HG03025 (cell line): ENCODE data around the gene EPB41.
"Not testable (repeated sequence)": the region's sequence is repeated elsewhere in the genome, so short reads cannot be mapped to it uniquely, and the experiment has no call there.

ENCODE experiments used
- ATAC-seq: cut with Tn5 transposase; IDR thresholded peaks from one replicate; pipeline ENCODE4 v1.9.1; 2021; ENCODE audit warnings: mild to moderate bottlenecking, moderate library complexity; ENCODE audit not compliant: unreplicated experiment, low FRiP score

The EPB41 gene

DNA sequence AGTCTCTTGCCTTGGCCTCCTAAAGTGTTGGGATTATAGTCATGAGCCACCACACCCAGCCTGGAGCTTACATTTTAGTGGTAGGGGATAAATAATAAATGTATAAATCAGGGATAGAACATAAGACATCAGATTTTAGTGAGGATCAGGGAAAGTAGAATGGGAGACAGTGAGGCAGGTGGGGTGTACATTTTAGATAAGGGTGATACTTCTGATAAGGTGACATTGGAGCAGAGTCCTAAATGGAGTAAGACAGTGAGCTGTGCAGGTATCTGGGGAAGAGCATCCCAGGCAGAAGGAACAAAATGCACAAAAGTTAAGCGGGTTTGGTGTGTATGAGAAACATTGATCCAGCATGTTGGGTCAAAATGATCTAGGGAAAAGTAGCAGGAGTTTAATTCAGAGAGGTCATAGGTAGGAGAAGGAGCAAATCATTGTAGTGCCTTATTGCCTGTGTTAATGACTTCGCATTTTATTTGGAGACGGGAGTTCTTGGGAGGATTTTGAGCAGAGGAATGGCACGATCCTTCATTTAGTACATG lies 11.1 kb downstream of the EPB41 start:
- ATAC-seq: no peak

- no peak for ATAC-seq
Measured at GRCh38 chr1:28926629-28927265, 12.4 kb downstream of the EPB41 start.

- ATAC-seq: no peak
Measured at GRCh38 chr1:28927266-28927647, 12.9 kb downstream of the EPB41 start.

DNA sequence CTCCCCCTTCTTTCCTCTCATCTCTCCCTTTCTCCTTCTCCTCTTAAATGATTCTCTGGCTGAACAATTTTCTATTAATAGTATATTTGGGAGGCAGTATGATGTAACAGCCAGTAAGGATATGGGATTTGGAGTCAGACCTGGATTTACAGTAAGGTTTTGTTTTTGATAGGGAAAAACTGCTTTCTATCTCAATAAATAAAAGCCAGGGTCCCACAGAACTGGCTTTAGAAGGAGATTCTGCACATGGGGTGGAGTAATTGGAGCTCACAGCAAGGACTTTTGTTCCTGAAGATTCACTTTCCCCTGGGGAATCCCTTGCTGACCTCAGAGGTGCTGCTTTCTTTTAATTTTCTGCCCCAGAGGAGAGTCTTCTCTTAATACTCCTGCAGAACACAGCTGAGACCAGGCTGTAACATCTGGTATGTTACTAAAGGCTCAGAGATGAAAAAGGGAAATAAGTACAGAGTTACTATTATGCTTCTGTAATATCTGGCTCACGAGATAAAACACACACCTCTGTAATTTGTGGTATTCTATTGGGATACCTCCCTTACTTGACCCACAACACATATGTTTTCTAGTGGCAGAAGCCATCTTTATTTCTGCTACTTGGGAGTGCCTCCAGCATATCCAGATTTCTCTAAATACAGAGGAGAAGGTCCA lies 13.4 kb downstream of the EPB41 start:
- ATAC-seq: no peak

GRCh38 chr1:28928314-28928941 lies 14.1 kb downstream of the EPB41 start:
- no peak for ATAC-seq

DNA sequence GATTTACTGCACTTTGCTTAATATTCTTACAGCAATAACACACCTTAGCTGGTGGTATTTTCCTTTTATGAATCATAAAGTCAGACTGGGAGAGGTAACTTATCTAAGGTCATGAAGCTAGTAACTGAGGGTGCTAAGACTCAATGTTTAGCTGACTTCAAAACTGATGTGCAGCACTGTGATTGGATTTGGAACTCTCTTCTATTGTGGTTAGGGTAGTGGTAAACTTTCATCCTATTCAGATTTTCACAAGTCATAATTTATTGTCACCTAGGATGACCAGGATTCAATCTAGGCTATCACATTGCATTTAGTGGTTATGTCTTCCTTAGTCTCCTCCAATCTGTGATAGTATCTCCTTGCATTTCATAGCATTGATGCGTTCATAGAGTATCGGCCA lies 18.9 kb downstream of the EPB41 start:
- no peak for ATAC-seq

DNA sequence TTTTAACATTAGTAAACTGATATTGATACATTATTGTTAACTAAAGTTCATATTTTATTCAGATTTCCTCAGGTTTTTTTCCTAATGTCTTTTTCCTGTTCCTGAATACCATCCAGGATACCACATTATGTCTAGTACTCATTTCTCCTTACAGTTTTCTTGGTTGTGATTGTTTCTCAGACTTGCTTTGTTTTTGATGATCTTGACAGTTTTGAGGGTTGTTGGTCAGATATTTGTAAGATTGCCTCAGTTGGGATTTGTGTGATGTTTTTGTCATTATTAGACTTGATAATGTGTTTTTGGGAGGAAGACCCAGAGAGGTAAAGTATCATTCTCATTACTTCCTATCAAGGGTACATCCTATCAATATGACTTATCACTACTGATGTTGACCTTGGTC lies 19.5 kb downstream of the EPB41 start:
- no peak for ATAC-seq

DNA sequence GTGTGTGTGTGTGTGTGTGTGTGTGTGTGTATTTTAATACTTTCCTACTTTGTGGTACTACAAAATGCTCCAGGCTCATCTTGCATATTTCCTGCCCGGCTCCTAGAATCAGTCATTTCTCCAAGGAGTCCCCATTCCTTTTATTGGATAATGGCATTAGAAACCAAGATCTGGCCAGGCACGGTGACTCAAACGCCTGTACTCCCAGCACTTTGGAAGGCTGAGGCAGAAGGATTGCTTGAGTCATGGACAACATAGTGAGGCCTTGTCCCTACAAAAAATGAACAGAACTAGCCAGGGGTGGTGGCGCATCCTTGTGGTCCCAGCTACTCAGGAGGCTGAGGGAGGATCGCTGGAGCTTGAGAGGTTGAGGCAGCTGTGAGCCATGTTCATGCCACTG lies 20.3 kb downstream of the EPB41 start:
- ATAC-seq: no peak

DNA sequence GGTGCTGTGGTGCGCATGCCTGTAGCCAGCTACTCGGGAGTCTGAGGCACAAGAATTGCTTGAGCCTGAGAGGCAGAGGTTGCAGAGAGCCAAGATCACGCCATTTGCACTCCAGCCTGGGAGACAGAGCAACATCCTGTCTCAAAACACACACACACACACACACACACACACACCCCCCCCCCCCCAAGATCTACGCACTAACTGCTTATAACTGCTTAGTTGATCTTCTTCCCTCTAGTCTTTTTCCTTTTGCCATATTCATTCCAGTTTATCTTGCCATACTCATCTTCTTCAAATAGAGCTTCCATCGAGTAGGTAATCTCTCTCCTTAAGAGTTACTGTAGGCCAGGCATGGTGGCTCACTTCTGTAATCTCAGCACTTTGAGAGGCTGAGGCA lies 20.9 kb downstream of the EPB41 start:
- ATAC-seq: no peak

DNA sequence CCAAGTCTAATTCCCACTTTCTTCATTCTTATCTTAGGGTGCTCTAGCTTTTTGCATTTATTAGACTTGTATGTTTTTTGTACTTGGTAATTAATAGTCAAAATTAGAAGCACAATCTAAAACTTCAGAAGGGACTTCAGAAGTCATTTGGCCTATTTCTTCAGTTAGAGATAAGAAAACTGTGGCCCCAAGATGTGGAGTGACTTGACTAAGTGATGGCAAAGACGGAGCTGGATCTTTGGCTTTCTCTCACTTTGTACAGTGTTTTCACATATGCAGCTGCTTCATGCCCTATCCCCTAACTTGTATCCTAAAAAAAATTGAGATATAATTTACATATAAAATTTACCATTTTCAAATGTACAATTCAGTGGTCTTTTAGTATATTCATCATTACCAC lies 21.7 kb downstream of the EPB41 start:
- no peak for ATAC-seq

- no peak for ATAC-seq
Measured at GRCh38 chr1:28936528-28936927, 22.2 kb downstream of the EPB41 start.

DNA sequence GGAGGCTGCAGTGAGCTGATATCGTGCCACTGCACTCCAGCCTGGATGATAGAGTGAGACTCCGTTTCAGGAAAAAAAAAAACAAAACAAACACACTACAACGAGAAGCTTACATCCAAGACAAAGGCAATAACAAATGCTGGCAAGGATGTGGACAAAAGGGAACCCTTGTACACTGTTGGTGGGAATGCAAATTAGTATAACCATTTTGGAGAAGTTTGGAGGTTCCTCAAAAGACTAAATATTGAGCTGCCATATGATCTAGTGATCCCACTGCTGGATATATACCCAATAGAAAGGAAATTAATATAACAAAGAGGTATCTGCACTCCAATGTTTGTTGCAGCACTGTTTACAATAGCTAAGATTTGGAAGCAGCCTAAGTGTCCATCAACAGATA lies 29.2 kb downstream of the EPB41 start:
- ATAC-seq: not testable (repeated sequence)

- ATAC-seq: no peak
Measured at GRCh38 chr1:28950006-28950405, 35.6 kb downstream of the EPB41 start.

DNA sequence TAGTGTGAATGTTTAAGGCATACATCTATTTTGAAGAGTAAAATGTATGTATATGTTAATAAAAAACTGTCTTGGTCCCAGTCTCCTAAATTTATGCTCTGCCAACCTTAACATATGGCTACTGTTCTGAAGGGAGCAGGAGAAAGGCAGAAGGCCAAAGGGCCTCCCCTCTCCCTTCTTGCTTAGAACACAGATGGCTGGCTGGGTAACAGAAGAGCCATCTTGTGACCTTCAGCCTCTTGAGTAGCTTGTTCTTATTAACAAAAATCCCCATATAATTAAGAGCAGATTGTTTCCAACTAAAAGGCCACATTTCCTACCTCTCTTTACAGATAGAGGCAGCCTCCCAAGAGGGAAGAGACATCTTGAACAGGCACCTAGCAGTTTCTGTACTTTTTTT lies 36.1 kb downstream of the EPB41 start:
- ATAC-seq: no peak

- no peak for ATAC-seq
Measured at GRCh38 chr1:28954126-28954726, 39.9 kb downstream of the EPB41 start.

DNA sequence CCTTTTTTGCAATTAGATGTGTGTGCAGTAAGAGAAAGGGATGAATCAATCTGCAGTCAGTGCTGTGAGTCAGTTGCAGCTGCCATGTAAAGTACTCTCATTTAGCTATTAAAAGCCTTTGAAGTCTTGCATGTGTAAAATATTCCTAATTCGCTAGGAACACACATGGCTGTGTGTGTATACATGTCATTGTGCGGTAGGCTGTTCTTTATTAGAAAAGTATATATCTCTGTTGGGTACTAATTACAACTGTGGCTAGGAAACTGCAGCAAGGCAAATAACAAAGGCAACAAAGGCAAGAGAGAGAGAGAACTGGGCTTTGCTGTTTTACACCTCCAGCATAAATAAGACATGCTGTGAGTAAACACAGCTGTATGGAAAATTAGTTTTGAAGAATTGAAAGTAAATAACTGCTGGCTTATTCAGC lies 41.7 kb downstream of the EPB41 start:
- ATAC-seq: no peak

DNA sequence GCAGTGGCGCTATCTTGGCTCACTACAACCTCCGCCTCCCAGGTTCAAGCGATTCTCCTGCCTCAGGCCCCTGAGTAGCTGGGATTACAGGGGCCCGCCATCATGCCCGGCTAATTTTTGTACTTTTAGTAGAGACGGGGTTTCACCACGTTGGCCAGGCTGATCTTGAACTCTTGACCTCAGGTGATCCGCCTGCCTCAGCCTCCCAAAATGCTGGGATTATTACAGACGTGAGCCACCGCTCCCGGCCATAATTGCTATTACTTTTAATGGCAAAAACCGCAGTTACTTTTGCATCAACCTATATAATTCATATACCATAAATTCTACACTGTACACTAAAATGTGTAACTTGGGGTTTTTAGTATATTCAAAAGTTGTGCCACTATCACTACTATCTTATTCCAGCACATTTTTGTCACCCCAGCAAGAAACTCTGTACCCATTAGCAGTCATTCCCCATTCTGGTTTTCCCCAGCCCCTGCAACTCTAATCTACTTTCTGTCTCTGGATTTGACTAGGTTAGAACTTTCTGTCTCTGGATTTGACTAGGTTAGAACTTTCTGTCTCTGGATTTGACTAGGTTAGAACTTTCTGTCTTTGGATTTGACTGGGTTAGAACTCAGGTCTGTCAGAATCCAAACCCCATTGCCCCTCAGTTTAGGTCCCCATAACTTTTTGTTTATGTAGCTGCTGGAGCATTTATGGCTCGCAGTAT lies 47.9 kb downstream of the EPB41 start:
- ATAC-seq: not testable (repeated sequence)

- ATAC-seq: no peak
Measured at GRCh38 chr1:28965271-28965870, 51.0 kb downstream of the EPB41 start.

GRCh38 chr1:28966617-28967016 lies 52.2 kb downstream of the EPB41 start:
- no peak for ATAC-seq
